ACHN (cell line): ENCODE results near the gene PLA2G2C.
"Not testable (repeated sequence)": the region's sequence is repeated elsewhere in the genome, so short reads cannot be mapped to it uniquely, and the experiment has no call there.

Experiments used
- DNase-seq: peaks from one replicate; pipeline ENCODE4 v3.0.0-alpha.2; 2015
- in situ Hi-C: cut with HindIII; loops from 2 replicates; pipeline ENCODE4 v1.10.0; 2017; ENCODE audit warnings: low sequenced_read_pairs, low pct_ligation_motif_present, low pct_unique_long_range_greater_than_20kb

PLA2G2C gene

GRCh38 chr1:20143734-20144565 lies 42.4 kb downstream of the PLA2G2C start:
- DNase-seq = no peak

DNA sequence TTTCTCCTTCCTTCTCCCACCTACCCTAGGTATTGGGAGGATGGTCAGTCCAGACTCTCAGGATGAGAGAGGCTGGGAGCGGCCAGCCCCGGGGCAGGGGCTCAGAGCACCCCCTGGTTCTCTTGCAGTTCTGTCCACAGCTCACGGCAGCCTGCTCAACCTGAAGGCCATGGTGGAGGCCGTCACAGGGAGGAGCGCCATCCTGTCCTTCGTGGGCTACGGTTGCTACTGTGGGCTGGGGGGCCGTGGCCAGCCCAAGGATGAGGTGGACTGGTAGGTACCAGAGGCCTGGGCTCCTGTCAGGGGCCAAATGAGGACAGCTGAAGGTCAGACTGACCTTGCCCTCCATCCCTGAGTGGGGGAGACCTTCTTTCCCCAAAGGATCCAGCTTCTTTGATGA lies 43.0 kb downstream of the PLA2G2C start:
- no peak for DNase-seq
- in situ Hi-C loops = no loop called here

More at GRCh38 chr1:20143734-20144565, 42.4 kb downstream of the PLA2G2C start:
- in situ Hi-C loops = no loop called here

DNA sequence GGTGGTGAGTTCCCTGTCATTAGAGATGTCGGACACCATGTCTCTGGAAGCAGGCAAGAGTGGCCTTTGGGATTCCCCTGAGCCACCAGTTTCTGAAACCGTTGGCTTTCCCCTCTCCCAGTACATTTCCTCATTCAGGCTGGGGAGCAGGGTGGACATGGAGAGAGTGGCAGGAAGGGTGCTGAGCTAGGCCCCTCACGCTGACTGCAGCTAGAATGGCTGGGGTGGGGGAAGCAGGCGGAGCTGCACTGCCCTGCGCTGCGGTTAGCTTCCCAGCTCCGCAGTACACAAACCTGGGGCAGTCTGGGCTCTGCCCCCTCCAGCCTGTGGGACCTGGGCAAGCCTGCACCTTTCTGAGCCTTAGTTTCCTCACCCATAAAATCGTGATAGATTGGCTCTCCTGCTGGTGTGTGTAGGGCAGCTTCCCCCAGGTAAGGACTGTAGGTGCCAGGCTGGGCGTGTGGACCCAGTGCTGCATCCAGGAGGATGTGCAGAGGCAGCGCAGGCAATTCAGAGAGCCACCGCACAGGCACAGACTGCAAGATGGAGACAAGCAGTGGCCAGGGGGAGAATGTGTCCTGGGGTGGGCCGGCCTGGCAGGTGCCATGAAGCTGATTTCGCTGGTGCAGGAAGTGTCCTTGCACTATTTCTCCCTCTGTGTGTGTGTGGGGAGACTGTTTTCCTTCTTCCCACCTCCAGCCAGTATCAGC lies 44.2 kb downstream of the PLA2G2C start:
- no peak for DNase-seq
- in situ Hi-C loops = no loop called here

DNA sequence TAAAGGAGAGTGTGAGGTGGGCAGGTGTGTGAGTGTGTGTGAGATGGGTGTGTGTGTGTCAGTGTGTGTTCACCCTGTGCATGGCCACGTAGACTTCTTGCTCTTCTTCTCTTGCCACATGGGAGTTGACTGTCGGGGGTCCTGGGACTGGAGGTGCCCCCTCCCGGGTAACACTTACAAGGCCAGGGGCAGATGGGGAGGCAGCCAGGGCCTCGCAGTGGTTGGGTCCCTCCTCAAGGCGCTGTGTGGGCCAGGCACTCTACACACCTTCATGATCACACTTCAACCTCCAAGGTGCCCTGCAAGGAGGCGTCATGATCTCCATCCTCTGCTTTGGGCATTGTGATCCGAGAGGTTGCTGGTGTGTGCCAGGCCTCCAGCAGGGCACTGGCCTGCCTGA lies 44.9 kb downstream of the PLA2G2C start:
- in situ Hi-C loops = no loop called here
- no peak for DNase-seq

GRCh38 chr1:20141001-20141400 lies 45.3 kb downstream of the PLA2G2C start:
- no peak for DNase-seq
- in situ Hi-C loops = no loop called here

GRCh38 chr1:20139776-20140612 lies 46.3 kb downstream of the PLA2G2C start:
- no peak for DNase-seq
- in situ Hi-C loops = no loop called here

DNA sequence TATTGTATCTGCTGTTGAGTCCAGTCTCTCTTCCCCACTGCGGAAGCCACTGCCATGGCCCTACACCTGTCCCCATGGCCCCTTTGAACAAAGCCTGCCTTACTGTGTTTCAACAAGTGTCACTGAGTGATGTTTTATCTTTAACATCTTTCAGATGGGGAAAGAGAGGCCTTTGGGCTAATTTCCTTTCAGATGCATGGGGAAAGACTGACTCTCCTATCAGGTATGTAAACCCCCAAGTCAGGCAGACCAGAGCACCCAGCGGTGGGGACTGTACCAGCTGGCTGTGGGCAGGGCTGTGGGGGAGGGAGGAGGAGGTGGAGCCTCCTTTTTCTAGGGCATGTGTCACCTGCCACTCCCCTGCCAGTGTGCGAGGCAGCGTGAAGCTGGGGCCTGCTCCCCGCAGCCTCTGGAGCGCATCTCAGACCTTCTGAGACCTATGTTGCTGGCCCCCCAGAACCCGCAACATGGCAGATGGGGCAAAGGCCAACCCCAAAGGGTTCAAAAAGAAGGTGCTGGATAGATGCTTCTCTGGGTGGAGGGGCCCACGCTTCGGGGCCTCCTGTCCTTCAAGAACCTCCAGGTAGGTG lies 47.3 kb downstream of the PLA2G2C start, which contains the start of gene PLA2G2F:
Gene PLA2G2F (plus strand): TSS at position 363 of the 590 bp plus-strand sequence. CDS start 105 bp downstream, at position 468.
- in situ Hi-C loops = no loop called here
- no peak for DNase-seq

DNA sequence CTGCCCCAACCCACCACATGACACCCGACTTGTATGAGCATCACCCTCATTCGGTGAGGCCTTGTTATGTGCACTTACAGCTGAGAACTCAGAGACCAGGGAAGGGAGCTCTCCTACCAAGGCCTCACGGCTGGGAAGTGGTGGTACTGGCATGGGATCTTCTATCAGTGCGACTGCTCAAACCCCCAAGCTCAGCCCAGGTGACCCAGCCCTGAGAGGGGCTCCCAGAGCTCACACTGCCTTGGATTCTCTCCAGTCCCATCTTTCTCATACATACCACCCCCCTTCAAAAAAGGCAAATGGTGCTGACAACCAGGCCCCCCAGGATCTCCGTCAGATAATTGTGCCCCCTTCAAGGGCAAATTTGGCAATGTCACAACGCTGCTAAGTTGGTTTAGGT lies 48.0 kb downstream of the PLA2G2C start:
- no peak for DNase-seq
- in situ Hi-C loops = no loop called here

GRCh38 chr1:20137604-20138003 lies 48.7 kb downstream of the PLA2G2C start:
- in situ Hi-C loops = no loop called here

GRCh38 chr1:20137055-20137454 lies 49.3 kb downstream of the PLA2G2C start:
- in situ Hi-C loops = no loop called here
- DNase-seq = no peak

More at GRCh38 chr1:20137604-20138003, 48.7 kb downstream of the PLA2G2C start:
- no peak for DNase-seq

DNA sequence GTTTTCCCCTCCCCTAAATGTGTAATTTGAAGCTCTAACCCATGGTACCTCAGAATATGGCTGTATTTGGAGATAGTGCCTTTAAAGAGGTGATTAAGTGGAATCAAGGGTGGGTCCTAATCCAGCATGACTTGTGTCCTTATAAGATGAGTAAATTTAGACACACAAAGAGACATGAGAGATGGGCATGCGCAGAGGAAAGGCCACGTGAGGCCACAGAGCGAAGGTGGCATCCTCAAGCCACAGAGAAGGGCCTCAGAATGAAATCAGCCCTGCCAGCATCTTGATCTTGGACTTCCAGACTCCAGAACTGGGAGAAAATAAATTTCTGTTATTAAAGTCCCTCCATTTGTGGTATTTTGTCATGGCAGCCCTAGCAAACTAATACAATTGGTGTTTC lies 50.1 kb downstream of the PLA2G2C start:
- in situ Hi-C loops = no loop called here
- DNase-seq = no peak

DNA sequence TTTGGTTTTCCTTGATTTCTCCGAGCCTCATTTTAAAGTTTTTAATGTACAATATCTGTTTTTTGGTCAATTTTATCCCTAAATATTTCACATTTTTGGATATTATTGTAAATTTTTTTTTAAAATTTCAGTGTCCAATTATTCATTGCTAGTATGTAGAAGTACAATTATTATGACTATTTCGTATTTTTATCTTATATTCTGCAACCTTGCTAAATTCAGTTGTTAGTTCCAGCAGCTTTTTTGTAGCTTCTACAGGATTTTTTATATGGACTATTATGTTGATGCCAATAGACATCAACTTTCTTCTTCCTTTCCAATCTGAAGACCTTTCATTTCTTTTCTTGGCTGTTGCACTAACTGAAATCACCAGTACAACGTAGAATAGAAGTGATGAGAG lies 51.3 kb downstream of the PLA2G2C start:
- in situ Hi-C loops = no loop called here
- DNase-seq = no peak

- in situ Hi-C loops, DNase-seq: not testable (repeated sequence)
These were observed 55.8 kb downstream of the PLA2G2C start for GRCh38 chr1:20130518-20130917.

DNA sequence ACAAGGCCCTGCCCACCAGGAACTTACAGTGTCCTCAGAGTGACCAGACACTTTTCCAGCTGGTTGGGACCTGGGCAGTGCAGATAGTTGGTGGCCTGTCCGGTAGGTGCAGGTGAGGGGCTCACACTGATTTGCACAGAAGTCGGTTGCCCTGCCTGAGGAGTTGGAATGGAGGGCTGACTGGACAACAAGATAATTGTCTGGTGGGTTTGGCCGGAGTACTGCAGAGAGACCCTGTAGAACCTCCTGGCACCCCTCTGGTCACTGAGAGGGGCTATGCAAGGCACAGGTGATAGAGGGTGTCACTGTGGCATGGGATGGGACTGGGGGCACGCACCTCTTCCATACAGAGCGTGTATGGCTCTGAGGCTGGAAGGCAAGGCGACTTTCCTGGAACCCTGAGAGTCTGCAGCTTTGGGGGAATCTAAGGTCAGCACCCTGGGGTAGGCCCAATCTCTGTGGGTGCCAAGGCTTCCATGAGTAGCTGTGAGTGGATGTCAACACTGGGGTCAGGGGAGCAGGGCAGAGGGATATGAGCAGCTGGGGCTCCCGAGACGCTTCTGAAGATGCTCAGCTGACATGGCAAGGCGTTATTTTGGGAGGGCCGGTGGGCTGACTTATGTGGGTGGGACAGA lies 59.4 kb downstream of the PLA2G2C start:
- in situ Hi-C loops = no loop called here
- DNase-seq = no peak

DNA sequence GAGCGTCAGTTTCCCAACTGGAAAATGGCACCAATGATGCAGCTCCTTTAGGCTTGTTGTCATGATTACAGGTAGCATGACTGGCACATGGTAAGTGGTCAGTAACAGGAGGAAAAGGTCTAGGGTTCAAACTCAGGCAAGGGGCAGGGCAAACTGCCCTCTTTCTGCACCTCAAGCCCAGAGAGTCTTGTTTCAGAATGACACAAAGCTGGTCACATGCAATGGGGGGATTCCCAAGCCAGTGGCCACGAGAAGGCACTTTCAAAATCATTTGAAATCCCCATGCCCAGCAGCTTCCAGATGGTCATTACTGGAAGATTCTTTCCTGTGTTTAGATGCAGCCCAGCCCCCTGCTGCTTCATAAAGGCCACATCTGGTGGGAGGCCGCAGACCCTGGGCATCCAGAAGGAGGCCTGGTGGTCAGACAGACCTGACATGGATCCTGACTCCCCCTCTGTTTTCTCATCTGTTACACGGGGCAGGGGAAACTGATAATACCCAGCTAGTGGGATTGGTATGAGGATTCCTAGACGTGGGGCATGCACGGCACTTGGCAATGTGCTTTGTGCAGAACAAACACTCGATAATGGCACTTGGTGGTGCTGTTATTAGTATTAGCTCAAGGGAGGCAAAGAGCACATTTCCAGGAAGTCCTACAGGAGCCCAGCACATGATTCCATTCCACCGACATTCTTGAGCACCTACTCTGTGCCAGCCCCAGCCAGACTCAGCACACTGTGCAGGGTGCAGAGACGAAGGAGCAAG lies 60.1 kb downstream of the PLA2G2C start:
- no peak for DNase-seq
- in situ Hi-C loops = no loop called here

DNA sequence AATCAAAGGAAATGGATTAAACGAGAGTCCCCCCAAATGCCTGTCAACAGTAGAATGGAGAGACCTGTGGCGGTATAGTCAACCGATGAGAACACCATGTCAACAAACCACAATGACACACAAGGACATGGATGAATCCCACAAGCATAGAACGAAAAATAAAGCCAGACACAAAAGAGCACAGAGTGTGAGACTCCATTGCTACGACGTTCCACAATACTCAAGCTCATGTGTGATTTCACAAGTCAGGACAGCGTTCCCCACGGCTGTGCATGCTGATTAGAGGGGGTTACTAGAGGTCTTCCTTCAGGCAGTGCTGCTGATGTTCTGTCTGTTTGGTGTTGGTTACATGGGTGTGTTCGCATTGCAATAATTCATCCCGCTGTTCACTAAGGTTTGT lies 61.2 kb downstream of the PLA2G2C start:
- in situ Hi-C loops = no loop called here
- no peak for DNase-seq

DNA sequence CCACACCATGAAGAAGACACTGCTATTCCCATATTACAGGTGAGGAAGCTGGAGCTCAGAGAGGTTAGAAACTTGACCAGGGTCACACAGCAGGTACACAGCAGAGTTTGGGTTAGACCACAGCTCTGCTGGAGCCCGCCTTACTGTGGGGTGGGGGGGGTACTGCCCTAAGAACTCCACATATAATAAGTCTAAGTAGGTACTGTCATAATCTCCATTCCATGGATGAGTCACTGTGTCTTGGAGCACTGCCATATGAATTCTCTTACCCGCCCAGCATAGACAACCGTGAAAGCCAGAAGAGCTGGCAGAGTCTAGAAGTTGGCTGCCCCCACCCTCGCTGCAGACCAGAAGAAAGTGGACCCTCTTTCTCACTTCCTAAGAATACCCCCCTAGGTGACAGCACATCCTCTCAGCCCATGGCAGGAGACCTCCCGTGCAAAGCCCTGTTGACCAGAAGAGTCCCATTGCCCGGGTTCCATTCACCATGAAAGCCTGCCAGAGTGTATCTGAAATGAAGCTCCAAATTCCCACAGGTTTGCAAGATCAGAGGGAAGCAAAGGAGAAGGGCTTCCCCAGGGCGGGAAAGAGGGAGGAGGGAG lies 61.8 kb downstream of the PLA2G2C start:
- in situ Hi-C loops = no loop called here
- peak; percentile 55 for DNase-seq
